GM19238 (cell line): ENCODE measurements around the gene KCTD20.
"Not testable (repeated sequence)": the region's sequence is repeated elsewhere in the genome, so short reads cannot be mapped to it uniquely, and the experiment has no call there.

ENCODE experiments used
- DNase-seq: peaks from one replicate; pipeline ENCODE4 v3.0.0; 2011; ENCODE audit warnings: low spot score; ENCODE audit not compliant: insufficient read length

KCTD20 gene

GRCh38 chr6:36443471-36444428, 950 bp downstream of the KCTD20 start:
- no peak for DNase-seq

DNA sequence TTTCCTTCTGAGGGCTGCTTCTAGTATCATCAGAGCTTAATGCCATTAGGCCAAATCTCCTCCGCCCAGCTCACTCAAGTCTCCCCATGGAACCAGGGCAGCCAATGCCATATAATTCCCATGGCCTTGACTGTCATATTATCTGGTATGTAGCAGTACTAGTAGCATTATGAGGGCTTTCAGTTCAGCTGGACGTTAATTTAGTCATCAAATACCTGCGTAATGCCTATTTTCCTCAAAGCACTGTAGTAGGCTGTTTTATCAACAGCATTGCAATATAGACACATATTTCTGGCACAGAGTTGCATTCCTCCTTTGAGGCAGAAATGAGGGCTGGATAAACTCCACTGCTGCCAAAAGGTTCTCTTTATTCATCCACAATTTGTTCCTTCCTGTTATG, 1.7 kb downstream of the KCTD20 start:
- DNase-seq = no peak

DNA sequence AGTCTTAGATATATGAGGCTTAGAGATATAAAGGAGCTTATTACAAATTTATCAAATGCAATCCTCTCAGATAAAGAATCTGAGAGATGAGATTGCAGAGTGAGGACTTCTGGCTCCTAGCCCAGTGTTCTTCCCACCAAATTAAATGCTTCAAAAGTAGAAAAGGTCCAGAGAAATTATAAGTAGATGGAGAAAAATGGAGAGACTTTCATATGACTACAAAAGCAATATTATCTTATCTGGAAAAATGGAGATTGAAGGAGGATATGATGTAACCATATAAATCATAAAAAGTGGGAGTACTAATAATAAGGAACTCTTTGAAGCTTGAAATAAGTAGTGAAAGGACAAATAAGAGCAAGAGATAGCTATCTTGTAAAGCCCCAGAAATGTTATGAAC, 2.8 kb downstream of the KCTD20 start:
- DNase-seq = no peak

- DNase-seq = not testable (repeated sequence)
Observed at GRCh38 chr6:36449173-36449572, 6.4 kb downstream of the KCTD20 start.

DNA sequence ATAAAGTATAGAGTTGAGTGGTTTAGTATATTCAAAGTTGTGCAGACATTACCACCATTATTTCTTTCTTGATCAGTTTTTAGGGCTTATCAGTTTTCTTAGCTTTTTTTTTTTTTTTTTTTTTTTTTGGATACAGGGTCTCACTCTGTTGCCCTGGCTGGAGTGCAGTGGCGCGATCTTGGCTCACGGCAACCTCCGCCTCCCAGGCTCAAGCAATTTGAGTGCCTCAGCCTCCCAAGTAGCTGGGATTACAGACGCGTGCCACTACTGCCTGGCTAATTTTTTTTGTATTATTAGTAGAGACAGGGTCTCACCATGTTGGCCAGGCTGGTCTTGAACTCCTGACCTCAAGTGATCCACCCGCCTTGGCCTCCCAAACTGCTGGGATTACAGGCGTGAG, 10.1 kb downstream of the KCTD20 start:
- DNase-seq = not testable (repeated sequence)

DNA sequence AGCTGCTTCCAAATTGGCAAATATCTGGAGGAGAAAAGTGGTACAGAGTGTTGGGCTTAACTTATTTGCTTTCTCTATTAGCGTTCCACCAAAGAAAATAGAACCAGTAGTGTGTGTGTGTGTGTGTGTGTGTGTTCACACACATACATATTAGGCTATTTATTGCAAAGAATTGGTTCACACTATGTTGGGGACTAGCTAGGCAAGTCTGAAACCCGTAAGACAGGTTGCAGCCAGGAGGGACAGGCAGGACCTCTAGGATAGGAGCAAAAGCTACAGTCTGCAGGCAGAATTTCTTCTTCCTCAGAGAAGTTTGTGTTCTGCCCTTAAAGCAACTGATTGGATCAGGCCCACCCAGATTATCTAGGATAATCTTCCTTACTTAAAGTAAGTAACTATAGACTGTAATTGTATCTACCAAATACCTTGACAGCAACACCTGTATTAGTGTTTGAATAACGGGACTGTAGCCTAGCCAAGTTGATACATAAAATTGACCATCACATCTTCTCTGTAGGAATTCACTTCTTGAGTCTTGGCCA, 12.8 kb downstream of the KCTD20 start:
- DNase-seq = no peak

DNA sequence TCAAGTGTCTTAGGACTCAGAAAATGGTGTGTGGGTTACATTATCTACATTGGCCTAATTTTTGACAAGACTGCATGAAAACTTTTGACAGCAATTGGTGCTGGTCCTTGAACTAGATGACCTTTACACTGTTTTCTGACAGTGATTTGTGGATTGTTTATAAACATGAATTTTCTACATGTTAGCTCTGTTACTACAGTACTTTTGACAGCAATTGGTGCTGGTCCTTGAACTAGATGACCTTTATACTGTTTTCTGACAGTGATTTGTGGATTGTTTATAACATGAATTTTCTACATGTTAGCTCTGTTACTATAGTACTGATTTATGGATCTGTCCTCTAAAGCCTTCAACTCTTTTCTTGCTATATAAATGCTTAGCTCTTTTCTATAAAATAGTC, 16.7 kb downstream of the KCTD20 start:
- DNase-seq = no peak

DNA sequence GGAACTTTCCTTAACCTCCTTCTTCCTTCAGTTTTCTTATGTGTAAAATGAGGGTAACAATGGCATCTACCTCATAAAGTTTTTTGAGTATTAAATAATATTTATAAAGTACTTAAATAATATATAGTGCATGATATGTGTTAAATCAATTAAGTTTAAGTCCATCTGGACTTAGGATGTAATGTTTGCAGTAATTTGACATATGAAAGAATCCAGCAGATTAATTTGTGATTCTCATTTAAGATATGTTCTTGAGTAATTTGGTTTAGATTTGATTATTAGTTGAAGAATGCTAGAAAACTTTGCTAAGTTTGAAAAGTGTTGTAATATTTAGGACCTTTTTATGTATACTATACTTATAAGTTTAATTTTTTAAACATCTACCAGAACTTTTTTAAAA, 18.1 kb downstream of the KCTD20 start:
- no peak for DNase-seq

- no peak for DNase-seq
Observed at GRCh38 chr6:36461646-36462045, 18.8 kb downstream of the KCTD20 start.

- no peak for DNase-seq
Observed at GRCh38 chr6:36463676-36464075, 20.9 kb downstream of the KCTD20 start.

GRCh38 chr6:36464233-36464632, 21.4 kb downstream of the KCTD20 start:
- no peak for DNase-seq

DNA sequence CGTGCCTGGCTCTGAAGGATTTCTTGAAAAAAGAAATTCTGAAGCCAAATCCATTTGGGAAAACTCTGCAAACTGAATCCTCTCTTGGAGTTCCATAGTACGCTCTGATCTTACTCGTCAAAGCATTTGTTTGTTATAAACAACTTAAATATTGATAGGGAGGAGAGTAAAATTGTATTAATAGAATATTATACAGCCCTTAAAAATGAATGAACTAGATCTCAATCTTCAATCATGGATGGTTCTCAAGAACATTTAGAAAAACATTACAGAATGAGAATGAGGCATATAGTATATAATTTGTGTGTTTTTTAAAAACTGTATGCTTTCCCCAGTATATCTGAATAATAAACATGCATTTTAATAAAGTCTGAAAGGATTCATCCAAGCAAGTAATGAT, 24.8 kb downstream of the KCTD20 start:
- no peak for DNase-seq

GRCh38 chr6:36469148-36469661, 26.4 kb downstream of the KCTD20 start:
- no peak for DNase-seq

- no peak for DNase-seq
Observed at GRCh38 chr6:36469946-36470345, 27.1 kb downstream of the KCTD20 start.

DNA sequence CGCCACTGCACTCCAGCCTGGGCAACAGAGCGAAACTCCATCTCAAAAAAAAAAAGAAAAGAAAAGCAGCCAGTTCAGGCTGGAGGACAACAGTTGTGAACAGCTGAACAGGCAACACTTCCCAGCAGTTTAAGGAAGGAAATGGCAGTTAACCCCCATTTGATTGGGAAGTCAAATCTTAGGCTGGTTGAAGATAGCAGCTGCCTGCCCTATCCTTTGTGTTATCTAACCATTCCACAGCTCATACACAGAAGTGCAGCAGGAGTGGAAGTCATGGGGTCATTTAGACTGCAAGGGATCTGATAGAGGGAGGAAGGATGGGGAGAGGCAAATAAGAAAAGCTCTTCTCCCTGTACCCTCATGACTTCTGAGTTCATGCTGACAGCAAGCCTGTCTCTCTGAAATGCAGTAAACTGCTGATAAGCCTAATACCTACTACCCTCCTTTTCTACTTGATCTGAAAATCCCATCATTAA, 35.3 kb downstream of the KCTD20 start:
- DNase-seq = no peak

DNA sequence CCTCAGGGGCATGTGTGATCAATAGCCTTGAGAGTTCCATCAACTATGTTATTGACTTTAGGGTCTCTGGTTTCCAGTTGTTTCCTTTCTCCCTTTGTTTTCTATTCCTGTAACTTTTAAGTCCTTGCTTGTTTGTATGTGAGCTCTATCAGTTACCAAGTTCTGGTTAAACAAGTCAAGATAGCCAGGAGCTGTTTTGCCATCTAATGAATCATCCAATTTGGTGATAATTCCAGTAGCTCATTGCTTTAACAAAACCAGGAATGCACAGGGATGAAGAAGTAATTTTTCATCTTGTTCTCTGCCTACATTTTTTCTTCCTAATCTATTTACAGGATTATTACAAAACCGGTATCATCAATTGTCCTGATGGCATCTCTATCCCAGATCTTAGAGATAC, 36.5 kb downstream of the KCTD20 start:
- DNase-seq = no peak

GRCh38 chr6:36483326-36483725, 40.5 kb downstream of the KCTD20 start:
- not testable (repeated sequence) for DNase-seq

- no peak for DNase-seq
Observed at GRCh38 chr6:36484736-36485135, 41.9 kb downstream of the KCTD20 start.

DNA sequence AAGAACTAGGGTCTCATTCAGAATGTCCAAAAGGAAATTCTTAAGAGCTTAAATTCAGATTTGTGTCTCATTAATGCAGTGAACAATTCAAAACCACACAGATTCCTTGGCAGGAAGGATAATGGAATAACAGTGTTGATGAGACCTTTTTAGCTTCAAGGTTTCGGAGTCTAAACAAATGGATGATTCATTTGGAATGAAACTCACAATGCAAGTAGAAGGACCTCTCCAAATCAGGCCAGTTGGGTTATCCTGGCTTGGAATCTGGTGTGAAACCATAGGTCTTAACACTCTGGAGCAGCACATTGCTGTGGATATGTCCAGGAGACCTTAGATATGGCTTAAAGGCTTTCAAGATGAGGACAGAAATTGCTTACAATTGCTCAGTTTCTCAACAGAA, 44.9 kb downstream of the KCTD20 start:
- no peak for DNase-seq

DNA sequence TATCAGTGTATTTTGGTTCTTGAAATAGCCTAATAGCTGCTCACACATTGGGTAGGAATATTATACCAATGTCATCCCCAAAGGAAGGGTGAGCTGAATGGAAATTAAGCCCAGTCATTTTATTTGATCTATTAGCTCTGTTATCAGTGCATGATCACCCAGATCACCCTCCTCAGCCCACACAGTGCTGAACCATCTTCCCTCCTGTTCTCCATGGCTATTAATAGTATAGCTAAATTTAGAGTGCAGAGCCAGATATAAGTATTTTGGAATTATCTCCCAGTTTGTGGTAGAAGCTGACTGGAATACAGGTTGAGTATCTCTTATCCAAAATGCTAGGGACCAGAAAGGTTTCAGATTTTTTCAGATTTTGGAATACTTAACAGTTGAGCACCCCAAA, 45.4 kb downstream of the KCTD20 start:
- no peak for DNase-seq

DNA sequence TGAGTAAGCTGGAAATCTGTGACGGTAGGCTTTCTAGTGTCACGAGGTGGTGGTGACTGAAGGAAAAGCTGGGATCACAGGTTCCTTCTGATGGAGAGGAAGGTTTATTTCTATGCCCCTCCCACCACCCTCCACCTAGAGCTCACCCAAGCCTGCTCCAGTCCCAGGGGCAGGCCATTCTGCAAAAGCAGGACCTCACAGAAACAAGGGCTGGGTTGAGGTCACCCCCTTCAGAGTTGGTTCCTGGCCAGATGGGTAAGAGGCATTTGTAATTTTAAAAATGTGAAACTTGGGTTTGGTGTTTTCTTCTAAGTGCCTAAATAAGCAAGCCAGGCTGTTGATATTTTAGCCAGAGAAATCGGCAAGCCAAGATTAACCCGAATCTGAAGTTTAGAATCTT, 46.6 kb downstream of the KCTD20 start:
- DNase-seq = no peak

DNA sequence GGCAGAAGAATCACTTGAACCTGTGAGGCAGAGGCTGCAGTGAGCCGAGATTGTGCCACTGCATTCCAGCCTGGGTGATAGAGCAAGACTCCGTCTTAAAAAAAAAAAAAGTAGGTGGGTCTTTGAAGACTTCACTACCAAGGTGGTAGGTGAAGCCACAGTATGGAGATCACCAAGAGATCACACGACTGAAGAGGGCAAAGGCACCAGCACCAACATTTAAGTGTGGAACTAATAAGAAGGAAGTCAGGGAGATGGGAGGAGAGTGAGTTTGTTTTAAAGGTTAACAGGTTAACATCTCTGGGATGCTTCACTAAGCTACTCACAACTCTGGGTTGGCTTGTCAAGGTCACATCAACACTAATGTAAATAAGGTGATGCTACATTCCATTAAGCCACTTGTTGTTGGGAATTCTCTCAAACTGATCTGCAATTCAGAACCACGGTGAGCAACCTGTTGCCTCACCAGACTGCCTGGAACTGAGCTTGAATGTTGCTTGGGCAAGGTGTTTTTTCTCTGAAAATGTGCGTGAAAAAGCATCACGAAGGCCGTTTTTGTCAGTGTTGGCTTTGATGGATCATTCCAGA, 48.7 kb downstream of the KCTD20 start:
- no peak for DNase-seq
